Right lobe of liver (tissue), 6 donors: Measurements from ENCODE around the gene AKAP12. TPM values are rescaled to one million over a fixed set of nuclear protein-coding genes. Genes with fewer than 3 reads are reported as not detected.
"Not testable (repeated sequence)": the region's sequence is repeated elsewhere in the genome, so short reads cannot be mapped to it uniquely, and the experiment has no call there.

Source experiments
- ATAC-seq, 4 donors: fragments of 200-7000 bp; cut with Tn5 transposase; one replicate each; pipeline ENCODE4 v1.9.1; 2020; ENCODE audit warnings: mild to moderate bottlenecking in 4 of 4, moderate library complexity in 4 of 4
- DNase-seq, 3 donors: peaks; one replicate each; pipeline ENCODE4 v3.0.0-alpha.2; 2020
- H3K27ac ChIP-seq, 3 donors: fragments of 200-600 bp; one replicate each; pipeline ENCODE4 v1.8.0; 2022
- H3K27me3 ChIP-seq, 2 donors: fragments of 200-600 bp; one replicate each; pipeline ENCODE4 v1.8.0; 2022
- H3K36me3 ChIP-seq, 4 donors: fragments of 200-600 bp; sonication (generic) in 1 of 4; one replicate each; pipeline versions ENCODE4 v1.5.1 to v1.8.0; 2017 to 2022; ENCODE audit warnings: control low read depth in 1 of 4
- H3K4me1 ChIP-seq, 4 donors: fragments of 200-600 bp; sonication (generic) in 1 of 4; one replicate each; pipeline versions ENCODE4 v1.5.1 to v1.8.0; 2017 to 2022; ENCODE audit warnings: control low read depth in 1 of 4
- H3K4me3 ChIP-seq, 3 donors: fragments of 200-600 bp; one replicate each; pipeline ENCODE4 v1.8.0; 2022
- H3K9me3 ChIP-seq, 4 donors: fragments of 200-600 bp; sonication (generic) in 1 of 4; one replicate each; pipeline versions ENCODE4 v1.5.1 to v1.8.0; 2017 to 2022; ENCODE audit warnings: control low read depth in 1 of 4
- CTCF ChIP-seq, 4 donors: fragments of 200-600 bp in 3 of 4; fragments of 450-650 bp in 1 of 4; IDR thresholded peaks; one replicate each; pipeline versions ENCODE4 v1.5.1 to v1.8.0; 2016 to 2022; ENCODE audit warnings: antibody characterized with exemption in 4 of 4, mild to moderate bottlenecking in 2 of 4
- POLR2A ChIP-seq: fragments of 450-650 bp; IDR thresholded peaks from one replicate; pipeline ENCODE4 v1.6.1; 2017; ENCODE audit warnings: antibody characterized with exemption, mild to moderate bottlenecking
- WGBS: methylation state at CpG from one replicate; pipeline ENCODE4 v1.1.6; 2018; ENCODE audit warnings: low coverage, low lambda C conversion rate; ENCODE audit not compliant: insufficient coverage; ENCODE audit errors: missing lambda C conversion rate; 5-methylcytosine and 5-hydroxymethylcytosine counted together
- intact Hi-C, 2 donors: fragments of 100-400 bp; cut with DNase I; formaldehyde crosslinking; loops; one replicate each; pipeline versions ENCODE4 v1.11.2 to v1.14.1; 2022
- total RNA-seq, 6 experiments: library from RNA; depleted of rRNA in 2 of 6; stranded (reverse); fragments of >200 nt in 2 of 6; fragmentation: NEBNext Ultra II Directional in 3 of 6; extraction: Animal tissue kit (Norgen Biotek cat#: 25700) in 3 of 6; gene quantifications; one replicate each; pipeline versions ENCODE4 v1.1.0 to v1.2.4, GENCODE V29; 2016 to 2023
- donor health status: DM: no; HTN: yes; CAD: no.
- donor health status: DM: no; HTN: no; CAD: no.
- donor health status: DM: no; HTN: no; CAD: no.
- donor health status: DM: no; HTN: yes; CAD: no.
- donor health status: DM: no; HTN: yes; CAD: no.

The AKAP12 gene
- total RNA-seq, 6 experiments from 2014 or later: 2.1 to 38.4 (median 23.0) TPM

GRCh38 chr6:151377095-151377494 is 137.3 kb downstream of the AKAP12 start:
- H3K4me1 ChIP-seq: peaks cover 0 to 11% (median 3%) of the 10 kb centered on the region in 4 donors
- no peaks in the 10 kb centered on the region for H3K27me3 ChIP-seq
- no peak overlapping the region for H3K27ac ChIP-seq
- peaks cover 0 to 3% (median 0%) of the 10 kb centered on the region in 4 donors for H3K36me3 ChIP-seq
- no peak for ATAC-seq
- no peak overlapping the region for H3K4me3 ChIP-seq
- no peak for TF ChIP-seq POLR2A
- no peak for TF ChIP-seq CTCF (IDR thresholded peaks at IDR 0.05)
- H3K9me3 ChIP-seq: no peaks in the 10 kb centered on the region
- WGBS: 76% methylated on average over 3 of the region's 3 CpGs
- DNase-seq: no peak
- intact Hi-C loops: no loop called here

DNA sequence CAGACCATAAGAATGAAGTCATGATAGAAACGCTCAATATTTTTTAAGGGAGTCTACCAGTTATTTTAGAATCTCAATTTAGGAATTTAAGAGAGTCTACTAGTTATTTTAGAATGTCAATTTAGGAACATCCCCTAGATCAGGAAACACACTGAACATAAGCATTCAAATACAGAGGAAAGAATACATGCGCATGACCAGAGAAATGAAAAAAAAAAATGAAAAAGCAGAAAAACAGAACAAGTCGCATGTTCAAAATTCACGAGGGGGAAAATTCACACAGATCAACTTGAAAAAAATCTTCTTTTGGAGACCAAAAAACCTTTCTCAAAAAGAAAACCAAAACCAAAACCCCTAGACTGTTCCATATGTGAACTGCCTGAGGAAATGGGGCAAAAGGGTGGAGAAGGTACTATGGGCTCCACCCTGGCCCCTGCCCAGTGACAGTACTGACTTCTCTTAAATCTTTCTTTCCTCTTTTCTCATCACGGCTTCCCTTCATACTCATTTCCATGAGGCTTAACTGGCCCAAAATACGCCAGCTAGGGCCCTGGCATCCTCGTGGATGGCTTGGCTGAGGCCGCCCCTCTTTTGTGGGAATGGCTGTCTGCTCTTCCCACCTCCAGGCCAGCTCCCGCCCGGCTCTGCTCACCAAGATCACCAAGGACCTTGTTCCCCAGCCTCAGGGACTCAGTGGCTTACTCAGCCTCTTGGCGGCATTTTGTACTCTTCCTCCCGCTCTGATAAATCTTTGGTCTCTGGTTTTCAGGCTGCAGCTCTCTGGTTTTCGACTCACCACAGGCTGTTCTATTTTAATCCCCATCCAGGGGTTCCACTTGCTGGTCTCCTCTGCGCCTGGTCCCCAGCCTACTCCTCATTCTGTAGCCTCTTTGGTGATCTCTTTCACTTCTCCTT is 140.4 kb downstream of the AKAP12 start:
- TF ChIP-seq CTCF (IDR thresholded peaks at IDR 0.05): no peak
- TF ChIP-seq POLR2A: no peak
- WGBS: 58% methylated on average over 11 of the region's 14 CpGs
- DNase-seq: no peak
- Histone ChIP-seq H3K27me3 (no peaks in the 10 kb centered on the region), H3K4me1 (peaks cover 0 to 10% (median 3%) of the 10 kb centered on the region in 4 donors), H3K27ac (peak overlapping the region in 2 of 3 donors; percentile 25 to 37), H3K9me3 (no peaks in the 10 kb centered on the region), H3K4me3 (no peak overlapping the region), H3K36me3 (no peaks in the 10 kb centered on the region)
- intact Hi-C loops: no loop called here
- peak; percentile 39 to 77 (median 60) for ATAC-seq

DNA sequence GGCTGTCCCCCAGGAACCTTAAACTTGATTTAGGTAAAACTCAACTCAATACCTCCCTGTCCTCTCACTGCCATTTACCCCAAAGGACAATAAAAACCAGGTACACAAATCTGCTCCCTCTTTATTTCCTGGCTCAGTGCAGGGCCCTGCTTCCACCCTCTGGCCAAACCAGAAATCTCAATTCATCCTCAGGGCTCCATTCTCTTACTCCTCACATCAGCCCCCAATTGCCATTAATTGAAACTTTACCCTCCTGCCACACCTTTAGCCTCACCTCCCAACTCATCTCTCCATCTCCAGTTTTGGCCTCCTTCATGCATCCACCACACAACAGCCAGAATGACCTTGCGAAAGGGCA is 141.1 kb downstream of the AKAP12 start:
- peaks cover 0 to 16% (median 5%) of the 10 kb centered on the region in 4 donors for H3K4me1 ChIP-seq
- H3K27me3 ChIP-seq: no peaks in the 10 kb centered on the region
- H3K36me3 ChIP-seq: no peaks in the 10 kb centered on the region
- no peak overlapping the region for H3K4me3 ChIP-seq
- no peak for ATAC-seq
- DNase-seq: no peak
- H3K9me3 ChIP-seq: no peaks in the 10 kb centered on the region
- intact Hi-C loops: no loop called here
- H3K27ac ChIP-seq: peak overlapping the region in 1 of 3 donors; percentile 37
- WGBS: no CpG with 5 or more reads among the region's 1 CpG
- no peak for TF ChIP-seq CTCF (IDR thresholded peaks at IDR 0.05)
- no peak for TF ChIP-seq POLR2A

GRCh38 chr6:151381722-151382121 is 142.0 kb downstream of the AKAP12 start:
- Histone ChIP-seq H3K4me3 (no peak overlapping the region), H3K27ac (no peak overlapping the region), H3K36me3 (no peaks in the 10 kb centered on the region), H3K4me1 (peaks cover 0 to 16% (median 5%) of the 10 kb centered on the region in 4 donors), H3K27me3 (no peaks in the 10 kb centered on the region), H3K9me3 (no peaks in the 10 kb centered on the region)
- WGBS: 80% methylated on average over 4 of the region's 4 CpGs
- no peak for TF ChIP-seq CTCF (IDR thresholded peaks at IDR 0.05)
- no peak for TF ChIP-seq POLR2A
- ATAC-seq: no peak
- no peak for DNase-seq
- intact Hi-C loops: no loop called here

- H3K36me3 ChIP-seq, H3K27me3 ChIP-seq, H3K9me3 ChIP-seq, intact Hi-C loops, H3K27ac ChIP-seq, H3K4me3 ChIP-seq, DNase-seq: not testable (repeated sequence)
- peak in 1 of 4 donors; percentile 46 for ATAC-seq
- 39% methylated on average over 9 of the region's 9 CpGs for WGBS
- peaks cover 0 to 16% (median 5%) of the 10 kb centered on the region in 4 donors for H3K4me1 ChIP-seq
Measured at GRCh38 chr6:151382631-151383030, 142.9 kb downstream of the AKAP12 start.
